T-helper 9 cell (primary cell): ENCODE measurements around the gene VPS33A.
"Not testable (repeated sequence)": the region's sequence is repeated elsewhere in the genome, so short reads cannot be mapped to it uniquely, and the experiment has no call there.

Source experiments
- DNase-seq: peaks from one replicate; pipeline ENCODE4 v3.0.0-alpha.2; 2020

VPS33A gene

DNA sequence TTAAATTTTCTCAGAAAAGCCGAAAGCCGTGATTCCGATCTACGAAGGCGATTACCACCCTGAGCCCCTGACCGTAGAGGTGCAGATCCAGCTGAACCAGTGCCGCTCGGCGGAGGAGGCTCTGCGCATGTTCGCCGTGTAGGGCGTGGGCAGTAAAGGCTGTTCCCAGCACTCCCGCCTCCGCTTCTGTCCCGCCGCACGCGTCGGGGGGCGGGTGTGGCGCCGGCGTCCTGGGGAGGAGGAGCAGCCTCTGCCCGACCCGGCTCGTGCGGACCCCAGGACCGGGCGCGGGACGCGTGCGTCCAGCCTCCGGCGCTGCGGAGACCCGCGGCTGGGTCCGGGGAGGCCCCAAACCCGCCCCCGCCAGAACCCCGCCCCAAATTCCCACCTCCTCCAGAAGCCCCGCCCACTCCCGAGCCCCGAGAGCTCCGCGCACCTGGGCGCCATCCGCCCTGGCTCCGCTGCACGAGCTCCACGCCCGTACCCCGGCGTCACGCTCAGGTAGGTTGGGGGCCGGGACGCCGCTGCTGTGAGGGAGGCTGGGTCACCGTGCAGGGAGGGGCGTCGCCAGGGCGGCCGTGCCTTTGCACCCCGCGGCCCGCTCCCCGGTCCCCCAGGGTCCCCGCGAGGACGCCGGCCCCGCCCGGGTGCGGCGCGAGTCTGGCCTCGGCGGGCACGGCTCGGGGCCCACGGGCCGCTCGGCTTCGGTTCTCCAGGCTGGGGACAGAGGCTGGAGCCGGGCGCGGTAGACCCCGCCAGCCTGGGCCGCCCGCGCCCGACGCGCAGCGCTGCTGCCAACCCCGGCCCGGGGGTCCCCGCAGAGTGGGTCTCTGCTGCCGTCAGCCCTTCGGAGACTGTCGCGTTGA lies 62.8 kb downstream of the VPS33A start, which contains the start of gene B3GNT4:
B3GNT4 (plus strand) TSS at position 409 of the 866 bp plus-strand sequence. CDS start 910 bp downstream, outside the sequence.
- DNase-seq, result peak; percentile 66

DNA sequence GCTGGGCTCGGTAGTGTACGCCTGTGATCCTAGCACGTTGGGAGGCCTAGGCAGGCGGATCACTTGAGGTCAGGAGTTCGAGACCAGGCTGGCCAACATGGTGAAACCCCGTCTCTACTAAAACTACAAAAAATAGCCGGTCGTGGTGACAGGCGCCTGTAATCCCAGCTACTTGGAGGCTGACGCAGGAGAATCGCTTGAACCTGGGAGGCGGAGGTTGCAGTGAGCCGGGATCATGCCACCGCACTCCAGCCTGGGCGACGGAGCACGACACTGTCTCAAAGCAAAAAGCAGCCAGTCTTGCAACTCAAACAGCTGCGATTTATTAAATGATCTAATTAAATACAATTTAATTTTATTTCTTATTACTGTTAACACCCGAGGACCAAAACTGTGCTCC lies 63.5 kb downstream of the VPS33A start:
- not testable (repeated sequence) for DNase-seq

DNA sequence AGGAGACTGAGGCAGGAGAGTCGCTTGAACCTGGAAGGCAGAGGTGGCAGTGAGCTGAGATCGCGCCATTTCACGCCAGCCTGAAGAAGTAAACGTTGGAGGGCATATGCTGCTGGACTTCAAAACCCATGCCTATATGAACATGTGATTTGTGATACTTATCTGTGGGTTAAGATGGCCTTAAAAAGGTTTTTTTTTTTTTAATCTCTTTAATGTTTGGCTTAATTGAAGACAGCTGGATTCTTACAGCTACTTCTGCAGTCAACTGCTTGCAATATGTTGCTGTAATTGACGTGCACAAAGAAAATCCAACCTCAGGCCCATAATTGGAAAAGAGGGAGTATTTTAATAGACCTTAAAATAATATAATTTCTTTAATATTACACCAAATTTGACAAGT lies 64.3 kb downstream of the VPS33A start:
- no peak for DNase-seq

DNA sequence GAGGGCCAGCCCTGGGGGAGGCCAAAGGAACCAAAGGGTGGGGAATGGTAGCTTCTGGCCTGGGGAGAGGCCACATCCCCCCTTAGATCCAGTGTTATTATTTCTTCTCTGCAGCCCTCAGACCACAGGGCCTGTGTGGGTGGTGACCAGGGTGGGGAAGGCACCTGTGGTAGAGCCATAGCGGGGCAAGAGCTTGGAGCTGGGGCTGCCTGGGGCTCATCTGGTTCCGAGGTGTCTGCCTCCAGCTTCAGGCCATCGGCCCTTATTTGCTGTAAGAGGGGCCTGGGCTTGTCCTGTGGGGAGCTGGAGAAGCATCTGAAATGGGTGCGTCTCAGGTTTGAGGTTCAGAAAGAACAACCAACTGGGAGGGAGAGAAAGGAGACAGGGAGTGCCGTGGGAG lies 64.9 kb downstream of the VPS33A start:
- no peak for DNase-seq

DNA sequence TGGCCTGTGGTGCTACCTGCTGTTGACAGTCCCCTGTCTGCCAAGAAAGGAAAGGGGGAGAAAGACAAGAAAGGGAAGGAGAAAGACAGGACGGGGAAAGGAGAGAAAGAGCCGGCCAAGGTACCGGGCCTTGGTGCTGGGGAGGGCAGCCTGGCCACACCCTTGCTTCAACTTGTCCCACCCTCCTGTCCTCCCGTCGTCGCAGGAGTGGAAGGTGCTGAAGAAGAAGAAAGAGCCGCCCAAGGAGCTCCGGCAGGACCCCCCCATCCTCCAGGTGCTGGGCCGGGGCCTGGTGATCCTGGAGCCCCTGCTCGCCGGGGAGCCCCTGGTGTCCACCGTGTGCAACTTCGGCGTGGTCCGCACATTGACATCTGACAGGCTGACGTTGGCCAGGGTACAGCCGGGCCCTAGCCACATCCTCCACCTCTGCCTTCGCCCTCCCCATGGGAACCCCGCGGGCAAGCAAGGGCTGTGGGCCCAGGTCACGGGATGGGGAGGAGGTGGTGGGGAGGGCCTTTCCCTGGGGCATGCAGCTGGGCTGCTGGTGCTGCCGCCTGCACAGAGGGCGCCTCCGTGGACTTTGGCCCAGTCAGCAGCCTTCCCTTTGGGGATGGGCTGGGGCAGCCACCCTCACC lies 65.6 kb downstream of the VPS33A start:
- no peak for DNase-seq

DNA sequence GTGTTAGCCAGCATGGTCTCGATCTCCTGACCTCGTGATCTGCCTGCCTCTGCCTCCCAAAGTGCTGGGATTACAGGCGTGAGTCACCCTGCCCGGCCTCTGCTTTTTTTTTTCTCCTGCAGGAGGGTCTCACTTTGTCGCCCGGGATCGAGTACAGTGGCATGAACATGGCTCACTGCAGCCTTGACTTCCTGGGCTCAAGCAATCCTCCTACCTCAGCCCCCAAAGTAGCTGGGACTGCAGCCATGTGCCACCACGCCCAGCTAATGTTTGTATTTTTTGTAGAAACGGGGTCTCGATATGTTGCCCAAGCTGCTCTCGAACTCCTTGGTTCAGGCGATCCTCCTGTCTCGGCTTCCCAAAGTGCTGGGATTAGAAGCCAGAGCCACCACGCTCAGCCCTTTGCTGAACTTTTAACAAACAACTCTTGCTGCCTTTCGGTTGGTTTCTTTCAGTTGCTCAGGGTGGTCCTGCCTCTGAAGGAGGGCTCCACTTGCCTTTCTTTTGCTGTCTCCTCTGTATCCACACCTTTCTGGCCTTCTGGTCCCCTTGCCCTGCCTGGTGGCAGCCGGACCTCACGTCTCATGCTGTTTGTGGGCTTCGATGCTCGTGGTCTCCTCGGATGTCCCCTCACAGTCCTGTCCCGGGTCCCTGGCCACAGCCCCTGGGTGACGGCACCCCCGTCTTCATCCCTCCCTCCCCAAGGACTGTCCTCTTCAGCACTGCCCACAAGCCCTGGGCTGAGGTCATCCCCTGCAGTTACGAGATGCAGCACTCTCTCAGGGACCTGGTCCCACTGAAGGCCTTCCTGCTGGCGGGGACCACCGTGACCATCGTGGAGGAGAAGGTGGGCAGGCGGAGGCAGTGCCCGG lies 66.6 kb downstream of the VPS33A start:
- DNase-seq, result no peak

DNA sequence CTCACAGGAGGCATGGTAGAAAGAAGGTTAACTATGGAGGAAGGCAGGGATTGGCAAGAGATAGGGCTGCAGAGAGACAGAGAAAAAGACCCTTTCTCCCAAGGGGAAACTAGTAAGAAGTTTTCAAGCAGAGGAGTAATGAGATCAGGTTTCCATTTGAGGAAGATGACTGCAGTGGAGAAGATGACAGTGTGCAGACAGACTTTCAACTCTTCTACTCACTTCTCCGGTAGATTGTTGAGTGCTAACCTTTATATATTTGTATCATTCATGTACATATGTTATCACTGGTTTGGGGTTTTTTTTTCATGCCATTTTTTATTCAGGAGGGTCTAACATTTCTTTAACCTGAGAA lies 68.7 kb downstream of the VPS33A start:
- DNase-seq, result no peak

DNA sequence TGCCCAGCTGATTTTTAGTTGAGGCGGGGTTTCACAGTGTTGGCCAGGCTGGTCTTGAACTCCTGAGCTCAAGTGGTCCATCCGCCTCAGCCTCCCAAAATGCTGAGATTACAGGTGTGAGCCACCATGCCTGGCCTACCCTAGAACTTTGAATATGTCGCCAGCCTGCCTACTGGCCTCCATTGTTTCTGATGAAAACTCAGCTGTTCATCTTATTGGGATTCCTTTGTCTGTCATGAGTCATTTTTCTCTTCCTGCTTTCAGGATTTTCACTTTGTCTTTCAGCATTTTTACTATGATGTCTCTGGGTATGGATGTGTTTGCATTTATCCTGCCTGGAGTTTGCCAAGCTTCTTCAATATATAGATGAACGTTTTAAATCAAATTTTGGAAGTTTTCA lies 70.9 kb downstream of the VPS33A start:
- no peak for DNase-seq

DNA sequence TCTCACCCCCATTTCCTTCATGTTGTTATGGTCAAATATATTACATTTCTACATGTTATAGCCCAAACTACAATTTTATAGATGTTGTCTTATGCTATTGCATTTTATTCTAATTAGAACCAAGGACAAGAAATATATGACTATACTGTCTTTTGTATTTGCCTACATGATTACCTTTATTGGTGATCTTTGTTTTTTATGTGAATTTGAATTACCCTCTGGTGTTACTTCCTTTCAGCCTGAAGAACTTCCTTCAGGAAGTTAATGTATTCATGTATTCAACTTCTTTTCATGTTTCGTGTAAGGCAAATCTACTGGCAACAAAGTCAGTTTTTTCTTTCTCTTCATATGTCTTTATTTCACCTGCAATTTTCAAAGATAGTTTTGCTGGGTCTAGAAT lies 71.5 kb downstream of the VPS33A start:
- no peak for DNase-seq

DNA sequence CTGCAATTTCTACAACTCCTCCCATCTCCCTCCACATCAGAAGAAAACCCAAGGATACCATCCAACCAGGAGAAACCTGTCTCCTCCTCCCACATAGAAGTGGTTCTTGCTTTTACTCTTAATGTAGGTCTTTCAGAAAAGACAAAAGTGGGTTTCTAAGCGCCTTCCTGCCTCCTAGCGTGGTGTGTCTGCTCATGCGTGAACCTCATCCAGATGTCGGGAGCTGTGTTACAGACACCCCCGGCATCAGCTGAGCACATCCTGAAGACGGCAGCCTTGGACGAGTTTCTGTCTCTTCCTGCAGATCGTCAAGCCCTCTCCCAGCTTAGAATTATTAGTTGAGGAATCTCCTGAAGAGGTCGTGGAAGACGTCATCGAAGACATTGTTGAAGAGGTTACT lies 73.9 kb downstream of the VPS33A start:
- DNase-seq, result no peak

DNA sequence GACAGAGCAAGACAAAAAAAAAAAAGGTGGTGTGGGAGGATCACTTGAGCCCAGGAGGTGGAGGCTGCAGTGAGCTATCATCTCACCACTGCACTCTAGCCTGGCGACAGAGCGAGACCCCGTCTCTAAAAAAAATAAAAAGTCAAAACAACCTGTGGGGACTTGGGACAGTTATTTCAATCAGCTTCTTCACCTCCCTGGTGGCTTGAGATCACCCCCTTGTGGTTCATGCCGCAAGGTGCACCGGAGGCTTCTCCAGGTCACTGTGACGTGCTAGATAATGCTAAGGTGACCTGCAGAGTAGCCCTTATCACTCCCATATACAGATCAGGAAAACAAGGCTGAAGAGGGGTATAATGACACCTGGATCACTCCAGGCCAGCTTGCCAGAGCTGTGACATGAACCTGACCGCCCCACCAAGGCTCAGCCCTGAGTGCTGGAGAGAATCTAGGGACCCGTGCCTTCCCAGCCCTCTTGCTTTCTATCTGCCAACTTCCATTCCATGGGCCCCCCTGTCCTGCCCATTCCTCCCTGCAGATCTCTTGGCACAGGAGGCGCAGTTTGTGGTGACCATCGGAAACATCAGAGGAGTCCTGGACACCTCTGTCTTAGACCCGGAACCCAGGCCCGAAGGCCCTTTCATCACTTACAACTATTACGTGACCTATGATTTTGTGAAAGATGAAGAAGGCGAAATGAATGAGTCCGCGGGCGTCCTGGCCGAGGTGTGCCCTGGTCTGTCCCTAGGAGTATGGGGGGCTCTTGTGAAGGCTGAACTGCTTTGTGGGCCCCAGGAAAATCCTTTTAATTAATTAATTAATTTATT lies 75.2 kb downstream of the VPS33A start:
- peak; percentile 32 for DNase-seq

DNA sequence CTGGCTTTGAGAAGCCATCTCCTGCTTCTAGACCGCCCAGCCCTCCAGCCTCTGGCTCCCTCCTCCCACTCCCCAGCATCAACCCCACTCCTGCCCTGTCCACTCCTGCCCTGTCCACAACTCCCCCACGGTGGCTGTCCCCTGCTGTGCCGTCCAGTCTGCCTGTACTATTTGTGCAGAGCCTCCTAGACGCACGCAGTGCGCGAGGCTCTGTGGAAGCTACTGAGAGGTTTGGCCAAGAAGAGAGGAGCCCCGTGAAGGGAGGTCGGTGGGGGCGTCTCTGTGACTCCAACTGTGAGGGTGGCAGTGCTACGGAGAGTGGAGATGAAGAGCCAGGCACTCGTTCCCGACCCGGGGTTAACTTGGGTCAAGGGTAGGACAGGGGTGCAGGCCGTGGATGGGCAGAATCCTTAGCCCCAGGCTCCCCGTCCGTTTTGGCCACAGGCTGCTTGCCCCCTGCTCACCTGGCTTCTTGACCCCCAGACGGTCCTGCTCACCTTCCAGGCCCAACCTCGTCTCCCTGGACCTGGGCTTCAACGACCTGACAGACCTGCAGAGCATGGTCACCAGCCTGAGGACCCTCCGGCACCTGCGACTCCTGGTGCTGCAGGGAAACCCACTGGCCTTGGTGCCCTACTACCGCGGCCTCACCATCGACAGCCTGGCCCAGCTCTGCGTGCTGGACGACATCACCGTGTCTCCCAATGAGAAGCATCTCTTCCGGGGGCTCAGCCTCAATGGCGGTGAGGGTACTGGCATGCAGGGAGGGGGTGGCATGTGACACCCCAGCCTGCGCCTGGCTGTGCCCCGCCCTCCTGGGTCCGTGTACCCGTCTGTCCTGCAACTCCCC lies 76.4 kb downstream of the VPS33A start:
- DNase-seq, result no peak

DNA sequence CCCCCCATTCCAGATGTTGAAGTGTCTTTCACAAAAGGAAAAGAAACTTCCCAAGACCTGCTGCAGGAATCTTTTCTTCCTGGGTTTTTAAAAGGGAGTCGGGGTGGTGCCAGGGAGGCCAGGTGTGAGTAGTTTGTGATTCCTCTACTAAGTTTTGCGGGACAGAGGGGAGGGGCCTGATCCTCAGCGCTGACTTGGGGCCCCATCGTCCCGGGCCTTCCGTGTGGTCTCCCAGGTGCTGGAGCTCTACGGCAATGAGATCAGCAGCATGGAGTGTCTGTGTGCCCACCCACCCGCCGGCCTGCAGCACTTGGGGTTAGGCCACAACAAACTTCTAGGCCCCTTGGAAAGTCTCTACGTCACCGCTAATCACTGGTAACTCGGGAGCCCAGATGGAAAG lies 78.8 kb downstream of the VPS33A start:
- DNase-seq, result no peak

DNA sequence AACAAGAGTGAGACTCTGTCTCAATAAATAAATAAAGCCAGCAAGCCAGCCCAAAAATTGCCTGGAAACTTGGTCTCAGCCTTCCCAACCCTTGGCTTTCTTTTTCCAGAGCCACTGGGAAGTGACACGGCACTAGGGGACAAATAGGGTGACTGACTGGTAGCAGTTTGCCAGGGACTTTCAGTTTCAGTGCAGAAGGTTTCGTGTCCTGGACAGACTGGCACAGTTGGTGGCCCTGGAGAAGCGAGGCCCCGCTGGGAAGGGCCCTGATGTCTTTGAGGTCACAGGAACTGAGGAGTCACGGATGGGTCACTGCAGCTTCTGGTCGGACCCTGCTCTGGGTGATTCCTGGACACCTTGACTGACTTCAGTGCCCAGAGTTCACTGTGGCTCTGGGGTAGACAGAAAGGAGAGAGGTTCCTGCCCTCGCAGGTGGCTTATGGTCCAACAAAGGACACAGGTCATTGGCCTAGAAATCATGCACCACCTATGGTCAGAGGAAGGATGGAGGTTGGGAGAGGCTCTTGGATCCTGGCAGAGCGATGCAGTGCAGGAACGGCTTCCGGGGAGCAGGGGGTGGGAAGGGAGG lies 80.7 kb downstream of the VPS33A start:
- DNase-seq, result no peak

DNA sequence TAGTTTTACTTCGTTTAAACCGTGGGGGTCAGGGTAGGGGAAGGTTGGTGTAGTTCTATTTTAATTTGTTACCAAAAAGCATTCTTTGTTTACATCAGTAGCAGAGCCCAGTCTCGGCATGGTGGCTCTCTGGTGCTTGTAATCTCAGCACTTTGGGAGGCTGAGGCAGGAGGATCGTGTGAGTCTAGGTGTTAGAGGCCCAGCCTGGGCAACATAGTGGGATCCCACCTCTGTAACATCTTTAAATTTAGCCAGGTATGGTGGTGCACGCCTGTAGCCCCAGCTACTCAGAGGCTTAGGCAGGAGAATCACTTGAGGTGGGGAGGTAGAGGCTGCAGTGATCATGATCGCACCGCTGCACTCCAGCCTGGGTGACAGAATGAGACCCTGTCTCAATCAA lies 81.2 kb downstream of the VPS33A start:
- no peak for DNase-seq

DNA sequence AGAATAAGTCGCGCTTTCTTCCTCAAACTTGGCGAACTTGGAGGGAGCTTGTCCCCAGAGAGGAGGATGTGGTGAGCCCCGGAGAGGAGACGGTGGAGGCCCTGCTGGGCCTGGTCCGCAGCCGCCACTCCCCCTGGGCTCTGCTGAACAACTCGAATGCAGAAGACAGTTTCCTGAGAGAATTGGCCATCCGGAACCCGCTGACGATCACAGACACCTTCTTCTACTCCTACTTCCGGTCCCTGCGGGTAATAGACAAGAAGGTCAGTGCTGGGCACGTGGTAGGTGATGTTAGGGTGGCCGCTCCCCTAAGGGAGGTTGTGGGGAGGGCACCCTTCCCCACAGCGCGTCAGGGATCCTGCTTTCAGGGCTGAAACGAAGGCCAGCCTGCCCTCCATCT lies 81.8 kb downstream of the VPS33A start:
- no peak for DNase-seq

DNA sequence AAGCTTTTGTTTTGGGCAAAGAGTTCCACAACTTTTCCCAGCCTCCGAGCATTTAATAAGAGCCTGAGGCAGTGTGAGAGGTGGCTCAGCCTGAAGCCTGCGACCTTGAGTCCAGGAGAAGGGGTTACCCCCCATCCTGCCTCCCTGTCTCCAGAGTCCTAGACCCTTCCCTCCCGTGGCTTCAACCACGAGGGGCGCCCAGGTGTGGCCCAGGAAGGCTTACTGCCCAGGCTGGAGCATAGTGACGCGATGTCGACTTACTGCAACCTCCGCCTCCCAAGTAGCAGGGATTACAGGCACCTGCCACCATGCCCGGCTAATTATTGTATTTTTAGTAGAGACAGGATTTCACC lies 82.7 kb downstream of the VPS33A start:
- DNase-seq, result no peak

DNA sequence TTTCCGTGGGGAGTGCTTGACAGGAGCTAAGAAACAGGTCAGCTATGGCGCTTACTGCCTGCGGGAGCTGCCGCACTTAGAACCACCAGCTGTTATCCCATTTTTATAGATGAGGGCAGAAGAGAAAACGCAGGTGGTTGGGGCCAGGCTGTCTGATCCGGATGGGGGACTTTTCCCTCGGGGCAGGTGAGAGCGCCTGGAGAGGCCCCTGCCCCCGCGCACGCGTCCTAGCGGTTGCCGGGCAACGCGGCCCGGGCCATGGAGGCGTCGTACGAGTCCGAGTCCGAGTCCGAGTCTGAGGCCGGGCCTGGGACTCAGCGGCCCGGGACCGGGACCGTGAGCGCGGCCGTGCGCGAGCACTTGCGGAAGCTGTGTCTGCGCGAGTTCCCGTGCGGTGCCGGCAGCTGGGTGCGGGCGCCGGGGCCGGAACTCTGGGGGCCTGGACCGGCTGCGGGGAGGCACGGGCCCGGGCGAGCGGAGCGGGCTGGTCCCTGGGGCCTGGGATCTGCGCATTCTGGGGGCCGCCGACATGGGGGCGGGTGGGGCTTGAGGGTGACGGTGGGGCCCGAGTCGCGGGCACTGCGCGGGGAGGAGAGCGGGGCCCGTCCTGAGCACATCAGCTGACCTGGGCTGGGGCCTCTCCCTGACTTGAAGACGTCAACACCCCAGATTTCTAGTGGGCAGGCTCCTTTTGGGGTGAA lies 83.3 kb downstream of the VPS33A start, which contains the start of gene LRRC43:
LRRC43 (plus strand) TSS at position 237 of the 701 bp plus-strand sequence; CDS start at position 259, 22 bp downstream.
- no peak for DNase-seq
